Sigmoid colon (tissue), 7 donors: Measurements from ENCODE around the gene ZCCHC17. TPM values are rescaled to one million over a fixed set of nuclear protein-coding genes. Genes with fewer than 3 reads are reported as not detected.
"Not testable (repeated sequence)": the region's sequence is repeated elsewhere in the genome, so short reads cannot be mapped to it uniquely, and the experiment has no call there.

ENCODE experiments used
- DNase-seq: peaks from one replicate; pipeline ENCODE4 v3.0.0-alpha.2; 2019
- H3K27ac ChIP-seq, 4 donors: fragments of 200-600 bp; sonication (generic); one replicate each; pipeline ENCODE4 v1.5.1; 2016 to 2019; ENCODE audit warnings: mild to moderate bottlenecking in 1 of 4
- H3K27me3 ChIP-seq, 3 donors: fragments of 200-600 bp; sonication (generic); one replicate each; pipeline ENCODE4 v1.5.1; 2019; ENCODE audit warnings: mild to moderate bottlenecking in 1 of 3
- H3K36me3 ChIP-seq, 4 donors: fragments of 200-600 bp; sonication (generic); one replicate each; pipeline ENCODE4 v1.5.1; 2016 to 2019
- H3K4me1 ChIP-seq, 4 donors: fragments of 200-600 bp; sonication (generic); one replicate each; pipeline ENCODE4 v1.5.1; 2017 to 2019
- H3K4me3 ChIP-seq, 4 donors: fragments of 200-600 bp; sonication (generic); one replicate each; pipeline ENCODE4 v1.5.1; 2017 to 2019; ENCODE audit warnings: mild to moderate bottlenecking in 2 of 4, moderate library complexity in 1 of 4
- H3K9me3 ChIP-seq, 4 donors: fragments of 200-600 bp in 3 of 4; sonication (generic) in 3 of 4; one replicate each; pipeline versions ENCODE4 v1.5.1 to v1.6.1; 2013 to 2019
- EP300 ChIP-seq, 4 donors: sonication (generic); formaldehyde crosslinking; IDR thresholded peaks; one replicate each; pipeline ENCODE4 v1.6.1; 2017; ENCODE audit warnings: antibody characterized with exemption in 4 of 4
- POLR2A ChIP-seq, 2 donors: fragments of 450-650 bp; IDR thresholded peaks; one replicate each; pipeline ENCODE4 v1.6.1; 2016; ENCODE audit warnings: antibody characterized with exemption in 2 of 2, mild to moderate bottlenecking in 2 of 2, moderate library complexity in 2 of 2
- POLR2AphosphoS5 ChIP-seq, 4 donors: sonication (generic); formaldehyde crosslinking; IDR thresholded peaks; one replicate each; pipeline ENCODE4 v1.6.1; 2017; ENCODE audit warnings: antibody characterized with exemption in 4 of 4
- WGBS, 2 donors: extraction: QIAGEN DNeasy Blood & Tissue Kit; methylation state at CpG; one replicate each; pipeline ENCODE4 v1.1.7; 2013; 5-methylcytosine and 5-hydroxymethylcytosine counted together
- intact Hi-C: fragments of 100-400 bp; cut with DNase I; formaldehyde crosslinking; loops from one replicate; pipeline ENCODE4 v1.15.1; 2023
- polyA plus RNA-seq, 3 donors: library from polyadenylated mRNA; stranded (reverse); fragments of 200-250 nt; gene quantifications; one replicate each; pipeline ENCODE4 v1.2.3, GENCODE V29; 2013
- total RNA-seq, 4 donors: library from RNA; depleted of rRNA; stranded (reverse); fragments of >200 nt; gene quantifications; one replicate each; pipeline ENCODE4 v1.1.0, GENCODE V29; 2016
- TF ChIP-seq, protein P1 (sequence below), 4 experiments: fragments of 450-650 bp in 3 of 4; fragments of 200-600 bp in 1 of 4; IDR thresholded peaks; one replicate each; pipeline ENCODE4 v1.5.1; 2016 to 2019; ENCODE audit warnings: antibody characterized with exemption in 4 of 4, mild to moderate bottlenecking in 3 of 4, moderate library complexity in 2 of 4
- donor health status: healthy with polysubstance abuse.
- donor health status: Bipolar disorder and iron deficiency.
- donor health status: healthy.

Gene ZCCHC17
- total and polyA plus RNA-seq, 7 donors: 23.3 to 35.4 (median 29.9) TPM

DNA sequence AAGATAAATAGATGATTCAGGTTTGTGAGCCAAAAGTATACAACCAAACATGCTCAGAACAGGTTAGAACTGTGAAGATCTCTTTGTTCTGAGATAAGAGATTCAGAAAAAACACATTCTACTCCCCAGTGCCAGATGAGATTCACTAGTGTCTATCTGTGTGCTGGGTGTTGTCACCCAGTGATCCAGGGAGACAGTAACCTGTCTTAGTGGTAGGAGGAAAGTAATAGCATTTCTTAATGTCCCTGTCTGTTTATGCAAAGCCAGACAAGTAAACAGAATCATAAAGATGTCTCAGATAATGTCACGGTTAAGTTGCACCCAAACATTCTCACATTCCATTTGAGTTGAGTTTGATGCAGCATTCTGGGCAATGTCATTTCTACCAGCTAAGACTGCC, 38.3 kb upstream of the ZCCHC17 start:
- 82 to 88% methylated on average over 1 of the region's 1 CpG for WGBS, 2 donors
- no peaks in the 10 kb centered on the region for H3K9me3 ChIP-seq
- TF ChIP-seq POLR2A (IDR thresholded peaks at IDR 0.05) (no peak), POLR2AphosphoS5 (IDR thresholded peaks at IDR 0.05) (no peak)
- TF ChIP-seq, protein P1, sequence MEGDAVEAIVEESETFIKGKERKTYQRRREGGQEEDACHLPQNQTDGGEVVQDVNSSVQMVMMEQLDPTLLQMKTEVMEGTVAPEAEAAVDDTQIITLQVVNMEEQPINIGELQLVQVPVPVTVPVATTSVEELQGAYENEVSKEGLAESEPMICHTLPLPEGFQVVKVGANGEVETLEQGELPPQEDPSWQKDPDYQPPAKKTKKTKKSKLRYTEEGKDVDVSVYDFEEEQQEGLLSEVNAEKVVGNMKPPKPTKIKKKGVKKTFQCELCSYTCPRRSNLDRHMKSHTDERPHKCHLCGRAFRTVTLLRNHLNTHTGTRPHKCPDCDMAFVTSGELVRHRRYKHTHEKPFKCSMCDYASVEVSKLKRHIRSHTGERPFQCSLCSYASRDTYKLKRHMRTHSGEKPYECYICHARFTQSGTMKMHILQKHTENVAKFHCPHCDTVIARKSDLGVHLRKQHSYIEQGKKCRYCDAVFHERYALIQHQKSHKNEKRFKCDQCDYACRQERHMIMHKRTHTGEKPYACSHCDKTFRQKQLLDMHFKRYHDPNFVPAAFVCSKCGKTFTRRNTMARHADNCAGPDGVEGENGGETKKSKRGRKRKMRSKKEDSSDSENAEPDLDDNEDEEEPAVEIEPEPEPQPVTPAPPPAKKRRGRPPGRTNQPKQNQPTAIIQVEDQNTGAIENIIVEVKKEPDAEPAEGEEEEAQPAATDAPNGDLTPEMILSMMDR (IDR thresholded peaks at IDR 0.05): no peak
- H3K36me3 ChIP-seq: peaks cover 0 to 66% (median 36%) of the 10 kb centered on the region in 4 donors
- intact Hi-C loops: no loop called here
- no peak overlapping the region for H3K27ac ChIP-seq
- no peak overlapping the region for H3K4me3 ChIP-seq
- no peak for DNase-seq
- no peaks in the 10 kb centered on the region for H3K4me1 ChIP-seq
- no peaks in the 10 kb centered on the region for H3K27me3 ChIP-seq

DNA sequence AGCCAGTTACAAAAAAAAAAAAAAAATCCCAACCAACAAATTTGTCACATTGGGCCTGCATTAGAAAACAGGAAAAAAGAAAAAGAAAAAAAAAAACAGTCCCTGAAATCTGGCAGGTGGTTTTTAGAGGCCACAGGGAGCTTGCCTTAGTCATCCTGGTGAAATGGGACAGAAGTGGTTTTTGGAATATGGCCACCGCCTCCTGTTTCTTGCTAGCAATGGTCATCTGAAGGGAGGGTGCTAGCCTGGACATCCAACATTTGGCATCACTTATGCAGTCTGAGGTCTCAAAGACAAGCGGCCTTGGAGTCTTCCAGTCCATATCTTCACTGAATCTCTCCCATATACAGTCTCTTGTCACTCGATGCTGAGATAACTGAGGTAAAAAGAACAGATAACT, 37.1 kb upstream of the ZCCHC17 start:
- intact Hi-C loops: no loop called here

DNA sequence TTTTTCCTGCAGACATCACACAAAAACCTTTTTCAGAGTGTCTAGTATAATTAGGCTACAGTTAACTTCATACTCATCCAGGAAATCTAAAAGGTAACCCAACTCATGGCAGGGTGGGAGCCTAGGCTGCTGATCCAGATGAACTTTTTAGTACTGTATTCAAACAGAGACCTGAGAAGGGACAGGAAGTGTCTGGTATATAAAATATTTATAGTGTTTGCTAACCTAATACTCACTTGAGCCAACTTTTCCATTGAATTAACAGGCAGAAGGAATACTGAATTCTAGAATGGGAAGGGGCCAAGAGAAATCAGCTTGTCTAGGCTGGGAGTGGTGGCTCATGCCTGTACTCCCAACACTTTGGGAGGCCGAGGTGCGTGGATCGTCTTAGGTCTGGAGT, 34.9 kb upstream of the ZCCHC17 start:
- no peak for DNase-seq
- Histone ChIP-seq H3K27ac (no peak overlapping the region), H3K36me3 (peaks cover 0 to 87% (median 44%) of the 10 kb centered on the region in 4 donors), H3K9me3 (no peaks in the 10 kb centered on the region), H3K27me3 (no peaks in the 10 kb centered on the region), H3K4me3 (no peak overlapping the region), H3K4me1 (peaks cover 0 to 5% (median 2%) of the 10 kb centered on the region in 4 donors)
- TF ChIP-seq POLR2A (IDR thresholded peaks at IDR 0.05) (no peak), EP300 (IDR thresholded peaks at IDR 0.05) (no peak), POLR2AphosphoS5 (IDR thresholded peaks at IDR 0.05) (no peak)
- TF ChIP-seq, protein P1 (IDR thresholded peaks at IDR 0.05): no peak
- WGBS, 2 donors: 96 to 100% methylated on average over 3 of the region's 3 CpGs
- intact Hi-C loops: no loop called here

More for the DNA sequence above, 37.1 kb upstream of the ZCCHC17 start:
- DNase-seq: no peak
- Histone ChIP-seq H3K4me1 (peaks cover 0 to 3% (median 1%) of the 10 kb centered on the region in 4 donors), H3K9me3 (no peaks in the 10 kb centered on the region), H3K36me3 (peaks cover 0 to 67% (median 36%) of the 10 kb centered on the region in 4 donors), H3K27ac (no peak overlapping the region), H3K27me3 (no peaks in the 10 kb centered on the region), H3K4me3 (no peak overlapping the region)
- WGBS, 2 donors: 91 to 94% methylated on average over 3 of the region's 3 CpGs
- TF ChIP-seq, protein P1 (IDR thresholded peaks at IDR 0.05): no peak
- TF ChIP-seq POLR2AphosphoS5 (IDR thresholded peaks at IDR 0.05) (no peak), POLR2A (IDR thresholded peaks at IDR 0.05) (no peak), EP300 (IDR thresholded peaks at IDR 0.05) (no peak)

DNA sequence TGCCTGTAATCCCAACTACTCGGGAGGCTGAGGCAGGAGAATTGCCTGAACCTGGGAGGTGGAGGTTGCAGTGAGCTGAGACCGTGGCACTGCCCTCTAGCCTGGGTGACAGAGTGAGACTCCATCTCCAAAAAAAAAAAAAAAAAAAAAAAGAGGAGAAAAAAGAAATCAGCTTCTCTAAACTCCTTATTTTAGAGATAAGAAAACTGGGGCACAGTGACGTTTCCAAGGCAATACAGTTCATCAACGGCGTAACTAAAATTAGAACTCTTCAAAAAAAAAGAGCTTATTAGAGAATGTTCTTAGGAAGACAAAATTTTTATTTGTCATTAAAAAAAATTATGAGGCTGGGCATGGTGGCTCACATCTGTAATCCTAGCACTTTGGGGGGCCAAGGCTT, 34.4 kb upstream of the ZCCHC17 start:
- H3K9me3 ChIP-seq, H3K27me3 ChIP-seq, H3K4me1 ChIP-seq, intact Hi-C loops, H3K4me3 ChIP-seq, DNase-seq, H3K27ac ChIP-seq: not testable (repeated sequence)
- 94% methylated on average over 5 of the region's 5 CpGs for WGBS, 2 donors
- H3K36me3 ChIP-seq: peaks cover 0 to 87% (median 46%) of the 10 kb centered on the region in 4 donors

DNA sequence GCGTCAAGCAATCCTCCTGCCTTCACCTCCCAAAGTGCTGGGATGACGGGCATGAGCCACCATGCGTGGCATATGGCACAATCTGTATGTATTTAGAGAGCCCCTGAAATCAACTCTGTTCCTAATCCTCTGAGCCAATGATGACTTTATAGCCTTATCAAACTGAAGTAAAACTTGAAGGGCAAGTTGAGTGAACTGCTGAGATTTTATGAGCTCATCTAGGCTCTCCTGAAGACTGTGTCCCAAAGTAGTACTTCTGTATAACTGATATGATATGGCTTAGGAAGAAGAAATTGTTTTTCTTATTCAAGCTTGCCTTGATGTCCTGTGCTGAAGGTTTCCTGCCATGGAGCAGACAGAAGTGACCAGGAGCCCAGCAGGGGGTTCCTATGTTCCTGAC, 33.4 kb upstream of the ZCCHC17 start:
- H3K4me1 ChIP-seq: peaks cover 0 to 5% (median 2%) of the 10 kb centered on the region in 4 donors
- H3K9me3 ChIP-seq: no peaks in the 10 kb centered on the region
- 30 to 76% methylated on average over 3 of the region's 3 CpGs for WGBS, 2 donors
- no peak for DNase-seq
- peaks cover 0 to 87% (median 44%) of the 10 kb centered on the region in 4 donors for H3K36me3 ChIP-seq
- intact Hi-C loops: no loop called here
- no peaks in the 10 kb centered on the region for H3K27me3 ChIP-seq
- no peak overlapping the region for H3K27ac ChIP-seq
- H3K4me3 ChIP-seq: no peak overlapping the region
- TF ChIP-seq POLR2AphosphoS5 (IDR thresholded peaks at IDR 0.05): no peak
- TF ChIP-seq, protein P1 (IDR thresholded peaks at IDR 0.05): no peak
- no peak for TF ChIP-seq EP300 (IDR thresholded peaks at IDR 0.05)
- TF ChIP-seq POLR2A (IDR thresholded peaks at IDR 0.05): no peak
